Skeletal muscle tissue (tissue), 4 donors: ENCODE measurements around the gene LLGL2. TPM values are rescaled to one million over a fixed set of nuclear protein-coding genes. Genes with fewer than 3 reads are reported as not detected.

ENCODE experiments used
- H3K27ac ChIP-seq: one replicate; pipeline ENCODE4 v1.7.0; 2013; ENCODE audit warnings: mild to moderate bottlenecking, low read depth, low read length, inconsistent platforms
- H3K27me3 ChIP-seq, 3 donors: one replicate each; pipeline ENCODE4 v1.7.0; 2013; ENCODE audit warnings: low read length in 3 of 3; ENCODE audit not compliant: control insufficient read depth in 3 of 3, insufficient read depth in 3 of 3
- H3K36me3 ChIP-seq, 3 donors: one replicate each; pipeline ENCODE4 v1.7.0; 2013; ENCODE audit warnings: low read length in 3 of 3; ENCODE audit not compliant: control insufficient read depth in 3 of 3, insufficient read depth in 3 of 3
- H3K4me1 ChIP-seq, 3 donors: one replicate each; pipeline ENCODE4 v1.7.0; 2013; ENCODE audit warnings: low read length in 3 of 3, mild to moderate bottlenecking in 3 of 3; ENCODE audit not compliant: control insufficient read depth in 3 of 3, insufficient read depth in 3 of 3
- H3K4me3 ChIP-seq, 3 donors: one replicate each; pipeline ENCODE4 v1.7.0; 2013; ENCODE audit warnings: low read length in 3 of 3
- H3K9ac ChIP-seq, 3 donors: one replicate each; pipeline ENCODE4 v1.7.0; 2013; ENCODE audit warnings: low read length in 3 of 3, mild to moderate bottlenecking in 3 of 3, moderate library complexity in 2 of 3, low read depth in 1 of 3
- H3K9me3 ChIP-seq, 3 donors: one replicate each; pipeline ENCODE4 v1.7.0; 2013; ENCODE audit warnings: low read length in 3 of 3; ENCODE audit not compliant: control insufficient read depth in 3 of 3
- total RNA-seq: library from RNA; depleted of rRNA; stranded (reverse); fragments of >200 nt; gene quantifications from one replicate; pipeline ENCODE4 v1.2.3, GENCODE V29; 2014
- donor health status: Osteomylitis.

The LLGL2 gene
- total RNA-seq, 1 donor from 2014 or later: 4.7 TPM

GRCh38 chr17:75482098-75482942 lies 43.2 kb upstream of the LLGL2 start:
- Histone ChIP-seq H3K4me1 (peaks cover 70 to 84% (median 78%) of the 10 kb centered on the region in 3 donors), H3K9me3 (no peaks in the 10 kb centered on the region), H3K4me3 (peak overlapping the region in 1 of 3 donors; percentile 6), H3K27ac (peak overlapping the region; percentile 82), H3K9ac (peak overlapping the region in 1 of 3 donors; percentile 45), H3K27me3 (no peaks in the 10 kb centered on the region), H3K36me3 (peaks cover 2 to 5% (median 3%) of the 10 kb centered on the region in 3 donors)

- Histone ChIP-seq H3K36me3 (peaks cover 2 to 6% (median 3%) of the 10 kb centered on the region in 3 donors), H3K9ac (peak overlapping the region in 2 of 3 donors; percentile 50 to 54), H3K9me3 (no peaks in the 10 kb centered on the region), H3K4me1 (peaks cover 81 to 93% (median 87%) of the 10 kb centered on the region in 3 donors), H3K27ac (no peak overlapping the region), H3K4me3 (no peak overlapping the region), H3K27me3 (no peaks in the 10 kb centered on the region)
Measured at GRCh38 chr17:75485688-75486087, 39.8 kb upstream of the LLGL2 start.

- Histone ChIP-seq H3K4me3 (no peak overlapping the region), H3K27ac (no peak overlapping the region)
Measured at GRCh38 chr17:75486151-75486550, 39.3 kb upstream of the LLGL2 start.

GRCh38 chr17:75486951-75487350 lies 38.5 kb upstream of the LLGL2 start:
- Histone ChIP-seq H3K27me3 (no peaks in the 10 kb centered on the region), H3K9me3 (no peaks in the 10 kb centered on the region), H3K9ac (peak overlapping the region in 1 of 3 donors; percentile 47), H3K4me3 (peak overlapping the region in 2 of 3 donors; percentile 2 to 49), H3K27ac (no peak overlapping the region), H3K36me3 (peaks cover 12 to 15% (median 14%) of the 10 kb centered on the region in 3 donors), H3K4me1 (peaks cover 75 to 92% (median 80%) of the 10 kb centered on the region in 3 donors)

More at GRCh38 chr17:75486151-75486550, 39.3 kb upstream of the LLGL2 start:
- Histone ChIP-seq H3K36me3 (peaks cover 4 to 7% (median 6%) of the 10 kb centered on the region in 3 donors), H3K4me1 (peaks cover 81 to 93% (median 87%) of the 10 kb centered on the region in 3 donors), H3K9me3 (no peaks in the 10 kb centered on the region), H3K9ac (peak overlapping the region in 2 of 3 donors; percentile 50 to 54), H3K27me3 (no peaks in the 10 kb centered on the region)

- H3K27ac ChIP-seq: peak overlapping the region; percentile 36
- H3K4me3 ChIP-seq: peak overlapping the region; percentile 24 to 49 (median 41)
- peaks cover 74 to 88% (median 76%) of the 10 kb centered on the region in 3 donors for H3K4me1 ChIP-seq
- peak overlapping the region in 1 of 3 donors; percentile 50 for H3K9ac ChIP-seq
- no peaks in the 10 kb centered on the region for H3K9me3 ChIP-seq
- H3K27me3 ChIP-seq: no peaks in the 10 kb centered on the region
- peaks cover 16 to 21% (median 19%) of the 10 kb centered on the region in 3 donors for H3K36me3 ChIP-seq
Measured at GRCh38 chr17:75487351-75488070, 38.0 kb upstream of the LLGL2 start.

- H3K4me3 ChIP-seq: no peak overlapping the region
- H3K27ac ChIP-seq: peak overlapping the region; percentile 36
- peaks cover 30 to 34% (median 33%) of the 10 kb centered on the region in 3 donors for H3K36me3 ChIP-seq
- H3K27me3 ChIP-seq: no peaks in the 10 kb centered on the region
- H3K9ac ChIP-seq: peak overlapping the region in 1 of 3 donors; percentile 45
- H3K4me1 ChIP-seq: peaks cover 62 to 74% (median 64%) of the 10 kb centered on the region in 3 donors
- no peaks in the 10 kb centered on the region for H3K9me3 ChIP-seq
Measured at GRCh38 chr17:75488693-75489510, 36.6 kb upstream of the LLGL2 start.

- Histone ChIP-seq H3K9ac (peak overlapping the region in 2 of 3 donors; percentile 34 to 50), H3K9me3 (no peaks in the 10 kb centered on the region), H3K4me1 (peaks cover 60 to 72% (median 62%) of the 10 kb centered on the region in 3 donors), H3K4me3 (no peak overlapping the region), H3K27ac (no peak overlapping the region), H3K36me3 (peaks cover 36 to 40% (median 39%) of the 10 kb centered on the region in 3 donors), H3K27me3 (no peaks in the 10 kb centered on the region)
Measured at GRCh38 chr17:75489511-75489955, 36.0 kb upstream of the LLGL2 start.

GRCh38 chr17:75490173-75490743 lies 35.2 kb upstream of the LLGL2 start:
- Histone ChIP-seq H3K9me3 (no peaks in the 10 kb centered on the region), H3K36me3 (peaks cover 43 to 46% (median 45%) of the 10 kb centered on the region in 3 donors), H3K4me1 (peaks cover 56 to 65% (median 58%) of the 10 kb centered on the region in 3 donors), H3K4me3 (no peak overlapping the region), H3K9ac (peak overlapping the region; percentile 34 to 50 (median 38)), H3K27ac (peak overlapping the region; percentile 70), H3K27me3 (no peaks in the 10 kb centered on the region)
